ENCODE data around the gene FKBP8.

Gene FKBP8

GRCh38 chr19:18501351-18501750 lies 42.0 kb downstream of the FKBP8 start:
- no peak for DNase-seq

GRCh38 chr19:18500799-18501198 lies 42.6 kb downstream of the FKBP8 start:
- DNase-seq: no peak

GRCh38 chr19:18500376-18500775 lies 43.0 kb downstream of the FKBP8 start:
- no peak for DNase-seq

- no peak for DNase-seq
These were observed 44.2 kb downstream of the FKBP8 start for GRCh38 chr19:18499055-18499775.

GRCh38 chr19:18496980-18497256 lies 46.5 kb downstream of the FKBP8 start:
- no peak for DNase-seq

GRCh38 chr19:18496167-18496979 lies 47.0 kb downstream of the FKBP8 start:
- no peak for DNase-seq

- no peak for DNase-seq
These were observed 48.0 kb downstream of the FKBP8 start for GRCh38 chr19:18495204-18495911.

GRCh38 chr19:18494267-18494607 lies 49.1 kb downstream of the FKBP8 start:
- no peak for DNase-seq

GRCh38 chr19:18493440-18494266 lies 49.7 kb downstream of the FKBP8 start:
- DNase-seq: no peak

GRCh38 chr19:18491995-18492953 lies 51.1 kb downstream of the FKBP8 start:
- no peak for DNase-seq

- no peak for DNase-seq
These were observed 52.6 kb downstream of the FKBP8 start for GRCh38 chr19:18490728-18491127.

- DNase-seq: no peak
These were observed 53.7 kb downstream of the FKBP8 start for GRCh38 chr19:18489627-18490184.

GRCh38 chr19:18488838-18489626 lies 54.3 kb downstream of the FKBP8 start:
- DNase-seq: no peak

- DNase-seq: no peak
These were observed 55.0 kb downstream of the FKBP8 start for GRCh38 chr19:18488403-18488723.

GRCh38 chr19:18487576-18488402 lies 55.6 kb downstream of the FKBP8 start:
- DNase-seq: no peak

GRCh38 chr19:18486746-18487145 lies 56.6 kb downstream of the FKBP8 start:
- DNase-seq: no peak

GRCh38 chr19:18484992-18485391 lies 58.4 kb downstream of the FKBP8 start:
- no peak for DNase-seq

GRCh38 chr19:18483119-18483890 lies 60.1 kb downstream of the FKBP8 start:
- DNase-seq: no peak
